SK-N-SH (cell line): ENCODE data around the gene SETD1A. TPM values are rescaled to one million over a fixed set of nuclear protein-coding genes. Genes with fewer than 3 reads are reported as not detected.
A peak's percentile ranks its signal among the peaks of the same experiment; 100 is the strongest.

ENCODE experiments used
- CTCF ChIA-PET: fragments of 300-600, 350-600 bp; formaldehyde crosslinking; extraction: SDS; loops from one replicate; lab custom pipeline; 2021; lab: Yijun Ruan, JAX
- POLR2A ChIA-PET: fragments of 350-600 bp; sonication (Branson Sonifier 250); formaldehyde crosslinking; extraction: SDS; loops from one replicate; lab custom pipeline; 2020; ENCODE audit warnings: antibody characterized with exemption, inconsistent platforms; lab: Yijun Ruan, JAX
- DNase-seq: peaks from one replicate; pipeline ENCODE4 v3.0.0; 2012
- H2AFZ ChIP-seq: fragments of 200-600 bp; sonication (generic); 2 replicates; pipeline ENCODE4 v1.8.1; 2016; ENCODE audit warnings: antibody characterized with exemption, mild to moderate bottlenecking, low read depth
- H3F3A ChIP-seq: fragments of 200-600 bp; sonication (generic); replicated peaks from 2 replicates; pipeline ENCODE3; 2016; ENCODE audit warnings: antibody characterized with exemption, mild to moderate bottlenecking; ENCODE audit not compliant: insufficient read depth
- H3K27ac ChIP-seq, 2 experiments: fragments of 200-500 bp in 1 of 2; fragments of 200-600 bp in 1 of 2; sonication (Bioruptor generic) in 1 of 2; sonication (generic), shearing (Covaris generic) in 1 of 2; 2 replicates each; pipeline versions ENCODE4 v1.5.1 to v1.6.1; 2014 to 2016; ENCODE audit warnings: low read depth in 2 of 2, inconsistent platforms in 1 of 2, low read length in 1 of 2, mild to moderate bottlenecking in 1 of 2, mixed read lengths in 1 of 2
- H3K27me3 ChIP-seq: fragments of 200-600 bp; sonication (generic), shearing (Covaris generic); 2 replicates; pipeline ENCODE4 v1.6.1; 2016; ENCODE audit warnings: mixed run types; ENCODE audit not compliant: insufficient read depth
- H3K36me3 ChIP-seq, 2 experiments: fragments of 200-500 bp in 1 of 2; fragments of 200-600 bp in 1 of 2; sonication (Bioruptor generic) in 1 of 2; sonication (generic) in 1 of 2; replicated peaks in 1 of 2; 2 replicates each; pipeline versions ENCODE3 to v1.5.1; 2014 to 2016; ENCODE audit warnings: low read length in 1 of 2, mild to moderate bottlenecking in 1 of 2; ENCODE audit not compliant: insufficient read depth in 2 of 2, control insufficient read depth in 1 of 2
- H3K4me1 ChIP-seq, 2 experiments: fragments of 200-500 bp in 1 of 2; fragments of 200-600 bp in 1 of 2; sonication (Bioruptor generic) in 1 of 2; sonication (generic), shearing (Covaris generic) in 1 of 2; 2 replicates each; pipeline versions ENCODE4 v1.5.1 to v1.6.1; 2014 to 2016; ENCODE audit warnings: low read depth in 1 of 2, low read length in 1 of 2, mixed run types in 1 of 2; ENCODE audit not compliant: insufficient read depth in 2 of 2, control insufficient read depth in 1 of 2
- H3K4me2 ChIP-seq: fragments of 200-600 bp; sonication (generic), shearing (Covaris generic); 2 replicates; pipeline ENCODE4 v1.6.1; 2017; ENCODE audit warnings: mixed run types
- H3K4me3 ChIP-seq, 2 experiments: fragments of 200-500 bp in 1 of 2; fragments of 200-600 bp in 1 of 2; sonication (Bioruptor generic) in 1 of 2; sonication (generic), shearing (Covaris generic) in 1 of 2; 2 replicates each; pipeline versions ENCODE4 v1.5.1 to v1.8.1; 2014 to 2016; ENCODE audit warnings: low read depth in 2 of 2, inconsistent platforms in 1 of 2, low read length in 1 of 2, mild to moderate bottlenecking in 1 of 2, mixed read lengths in 1 of 2, moderate library complexity in 1 of 2
- H3K79me2 ChIP-seq: fragments of 200-600 bp; sonication (generic); 2 replicates; pipeline ENCODE4 v1.8.1; 2017; ENCODE audit warnings: mild to moderate bottlenecking; ENCODE audit not compliant: insufficient read depth
- H3K9ac ChIP-seq: fragments of 200-600 bp; sonication (generic); 2 replicates; pipeline ENCODE4 v1.6.1; 2017; ENCODE audit warnings: mixed run types
- H3K9me2 ChIP-seq: fragments of 200-600 bp; sonication (generic); 2 replicates; pipeline ENCODE4 v1.6.1; 2017; ENCODE audit warnings: mixed run types
- H3K9me3 ChIP-seq: fragments of 200-600 bp; sonication (generic); 2 replicates; pipeline ENCODE4 v1.6.1; 2017; ENCODE audit warnings: mixed run types, mild to moderate bottlenecking, moderate library complexity
- H4K20me1 ChIP-seq: fragments of 200-600 bp; sonication (generic); 2 replicates; pipeline ENCODE4 v1.6.1; 2017; ENCODE audit warnings: mild to moderate bottlenecking, mixed run types; ENCODE audit not compliant: insufficient read depth
- CHD2 ChIP-seq: fragments of 150-350 bp; IDR thresholded peaks from 2 replicates; pipeline ENCODE4 v1.6.1; 2018; ENCODE audit warnings: low read length; ENCODE audit not compliant: partially characterized antibody
- ELF1 ChIP-seq: IDR thresholded peaks from 2 replicates; pipeline ENCODE4 v1.4.0; 2012
- EP300 ChIP-seq, 2 experiments: IDR thresholded peaks; 2 replicates each; pipeline versions ENCODE4 v1.4.0 to v1.6.1; 2012; ENCODE audit warnings: borderline replicate concordance in 1 of 2, low read depth in 1 of 2, low read length in 1 of 2
- FOSL2 ChIP-seq: IDR thresholded peaks from 2 replicates; pipeline ENCODE4 v1.4.0; 2012; ENCODE audit warnings: low read depth, mild to moderate bottlenecking, moderate library complexity, borderline replicate concordance
- FOXJ3 ChIP-seq: sonication (generic); formaldehyde crosslinking; IDR thresholded peaks from 2 replicates; pipeline ENCODE4 v1.5.1; 2020; ENCODE audit warnings: mild to moderate bottlenecking, missing genetic modification reagents
- FOXM1 ChIP-seq: IDR thresholded peaks from 2 replicates; pipeline ENCODE4 v1.4.0; 2012; ENCODE audit warnings: low read depth, mild to moderate bottlenecking
- GATA2 ChIP-seq: sonication (generic); formaldehyde crosslinking; IDR thresholded peaks from 2 replicates; pipeline ENCODE4 v1.5.0; 2020; ENCODE audit warnings: mild to moderate bottlenecking, missing genetic modification reagents
- IRF3 ChIP-seq: fragments of 150-350 bp; IDR thresholded peaks from 2 replicates; pipeline ENCODE4 v1.6.1; 2016; ENCODE audit warnings: mild to moderate bottlenecking, low read depth, low read length
- JUND ChIP-seq: IDR thresholded peaks from 2 replicates; pipeline ENCODE4 v1.4.0; 2012
- MAX ChIP-seq: IDR thresholded peaks from 2 replicates; pipeline ENCODE4 v1.4.0; 2012; ENCODE audit warnings: low read depth
- MEF2A ChIP-seq: IDR thresholded peaks from 2 replicates; pipeline ENCODE4 v1.4.0; 2012; ENCODE audit warnings: low read depth, borderline replicate concordance
- NFIC ChIP-seq: IDR thresholded peaks from 2 replicates; pipeline ENCODE4 v1.4.0; 2012; ENCODE audit warnings: borderline replicate concordance
- PBX3 ChIP-seq: IDR thresholded peaks from 2 replicates; pipeline ENCODE4; 2012
- POLR2AphosphoS5 ChIP-seq: IDR thresholded peaks from 2 replicates; pipeline ENCODE4 v1.6.1; 2012; ENCODE audit warnings: low read depth, low read length
- RCOR1 ChIP-seq: fragments of 150-350 bp; IDR thresholded peaks from 2 replicates; pipeline ENCODE4 v1.6.1; 2017; ENCODE audit warnings: antibody characterized with exemption, low read length
- RFX5 ChIP-seq: IDR thresholded peaks from 2 replicates; pipeline ENCODE4 v1.6.1; 2012; ENCODE audit warnings: mild to moderate bottlenecking, improper control_type of control experiment, low read length
- RXRA ChIP-seq: IDR thresholded peaks from 2 replicates; pipeline ENCODE4 v1.4.0; 2012; ENCODE audit warnings: low read depth, mild to moderate bottlenecking, borderline replicate concordance
- SIN3A ChIP-seq: IDR thresholded peaks from 2 replicates; pipeline ENCODE4 v1.6.1; 2012; ENCODE audit warnings: low read depth, mild to moderate bottlenecking, low read length, moderate library complexity, borderline replicate concordance
- SMC3 ChIP-seq: IDR thresholded peaks from 2 replicates; pipeline ENCODE4 v1.6.1; 2012; ENCODE audit warnings: low read depth, low read length, improper control_type of control experiment
- TAF1 ChIP-seq: IDR thresholded peaks from 2 replicates; pipeline ENCODE4 v1.6.1; 2012; ENCODE audit warnings: low read depth, mild to moderate bottlenecking, low read length, moderate library complexity, borderline replicate concordance
- TCF12 ChIP-seq: IDR thresholded peaks from 2 replicates; pipeline ENCODE4 v1.4.0; 2012
- USF2 ChIP-seq: fragments of 150-350 bp; IDR thresholded peaks from 2 replicates; pipeline ENCODE4 v1.6.1; 2017; ENCODE audit warnings: antibody characterized with exemption, low read length, low read depth, borderline replicate concordance
- YY1 ChIP-seq: IDR thresholded peaks from 2 replicates; pipeline ENCODE4 v1.4.0; 2012; ENCODE audit warnings: low read depth, mild to moderate bottlenecking
- WGBS: methylation state at CpG from one replicate; pipeline ENCODE4 v1.1.6; 2017; ENCODE audit warnings: low lambda C conversion rate; 5-methylcytosine and 5-hydroxymethylcytosine counted together
- polyA plus RNA-seq, 3 experiments: library from polyadenylated mRNA; depleted of rRNA; stranded (reverse); fragments of >200 nt; gene quantifications; 2 replicates each; pipeline ENCODE4 v1.2.3, GENCODE V29; 2012
- TF ChIP-seq, protein P1 (sequence below): fragments of 200-600 bp; sonication (generic); IDR thresholded peaks from 2 replicates; pipeline ENCODE4 v1.6.1; 2017; ENCODE audit warnings: antibody characterized with exemption, mild to moderate bottlenecking, moderate library complexity
- TF ChIP-seq, protein P2 (sequence below): IDR thresholded peaks from 2 replicates; pipeline ENCODE4 v1.4.0; 2012; ENCODE audit warnings: low read depth, borderline replicate concordance

The SETD1A gene
- polyA plus RNA-seq (2012; rRNA removed): 2.4 and 6.8 TPM in 2 replicates
- polyA plus RNA-seq (2012; cell fraction: cytosol; rRNA removed): 4.2 and 6.8 TPM in 2 replicates
- polyA plus RNA-seq (2012; cell fraction: nucleus; rRNA removed): 18.8 and 24.8 TPM in 2 replicates

DNA sequence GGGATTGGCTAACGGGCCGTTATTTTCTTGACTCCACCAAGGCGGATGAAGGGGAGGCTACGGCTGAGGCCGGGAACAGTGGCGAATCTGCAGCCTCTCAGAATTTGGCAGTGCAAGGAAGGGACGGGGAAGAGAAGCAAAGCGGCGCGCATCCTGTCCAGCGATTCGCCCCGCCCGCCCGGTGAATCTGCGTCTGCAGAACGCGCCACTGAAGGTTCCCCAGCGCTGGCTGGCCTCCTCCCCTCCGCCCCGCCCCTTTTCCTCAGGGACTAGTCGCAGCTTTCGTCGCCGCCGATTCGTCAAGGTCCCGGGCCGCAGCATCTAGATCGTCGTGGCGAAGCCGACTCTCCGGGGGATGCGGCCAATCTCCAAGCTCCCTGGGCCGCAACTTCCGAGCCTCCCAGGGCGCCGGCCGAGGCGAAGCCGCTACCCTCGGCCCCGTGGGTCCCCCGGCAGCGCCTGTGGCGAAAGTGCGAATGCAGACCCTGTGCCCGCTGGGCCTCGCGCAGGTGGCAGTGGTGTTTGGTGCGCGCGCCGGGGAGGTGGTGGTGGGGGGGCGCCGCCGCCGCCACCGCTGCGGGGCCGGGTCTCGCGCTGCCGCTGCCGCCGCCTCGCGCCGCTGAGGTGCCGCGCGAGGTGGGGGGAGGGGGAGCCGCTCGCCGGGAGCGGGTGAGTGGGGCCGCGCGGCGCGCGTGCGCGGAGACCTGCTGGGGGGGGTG, at the start of gene SETD1A:
Gene SETD1A (plus strand): TSS at position 299 of the 719 bp plus-strand sequence. CDS start 978 bp downstream, outside the sequence.
- Histone ChIP-seq H3K27ac (peak within 1 kb of the TSS; percentile 98 to 99), H3K4me2 (peak within 1 kb of the TSS; percentile 93), H3K9me2 (no peaks in the 10 kb centered on the region), H2AFZ (peak within 1 kb of the TSS; percentile 99), H3K9me3 (no peaks in the 10 kb centered on the region), H3K4me1 (peaks cover 0 to 25% of the 10 kb centered on the region in 2 experiments; a peak in 1 of 4 replicates), H3K4me3 (peak within 1 kb of the TSS; percentile 74 to 99), H3K9ac (peak within 1 kb of the TSS; percentile 100), H3F3A (peaks cover 37% of the 10 kb centered on the region), H3K27me3 (no peaks in the 10 kb centered on the region), H4K20me1 (no peaks in the 10 kb centered on the region; the same call in 1 of the 2 replicates), H3K36me3 (peaks cover 27 to 38% of the 10 kb centered on the region in 2 experiments), H3K79me2 (peaks cover 28% of the 10 kb centered on the region)
- DNase-seq: peak; percentile 96
- WGBS: under 1% methylated on average over 28 of the region's 85 CpGs
- CTCF ChIA-PET: interaction anchor here (2.3 kb wide), 1 partner anchor 9 kb away, joined by 5 read pairs; no protein-coding TSS in a partner anchor
- POLR2A ChIA-PET: interaction anchor here (0.5 to 1.1 kb wide), 5 partner anchors 10 to 485 kb away, joined by 3 to 4 read pairs (median 3); partner anchors contain the start of genes ZNF646, ZNF668 and ZNF843
- TF ChIP-seq FOSL2: no peak
- no peak for TF ChIP-seq YY1
- TF ChIP-seq TCF12: no peak; the same call in 1 of the 2 replicates
- TF ChIP-seq RXRA: no peak
- TF ChIP-seq POLR2AphosphoS5: no peak; the same call in 1 of the 2 replicates
- no peak; the same call in 1 of the 2 replicates for TF ChIP-seq MAX
- TF ChIP-seq USF2: no peak; the same call in 1 of the 2 replicates
- peak; percentile 32 for TF ChIP-seq NFIC
- peak; percentile 68 for TF ChIP-seq CHD2
- no peak for TF ChIP-seq SMC3
- TF ChIP-seq MEF2A: no peak
- peak; percentile 36; the same call in 1 of the 2 replicates for TF ChIP-seq TAF1
- no peak for TF ChIP-seq FOXJ3 (CRISPR knock-in tag)
- TF ChIP-seq, protein P1, sequence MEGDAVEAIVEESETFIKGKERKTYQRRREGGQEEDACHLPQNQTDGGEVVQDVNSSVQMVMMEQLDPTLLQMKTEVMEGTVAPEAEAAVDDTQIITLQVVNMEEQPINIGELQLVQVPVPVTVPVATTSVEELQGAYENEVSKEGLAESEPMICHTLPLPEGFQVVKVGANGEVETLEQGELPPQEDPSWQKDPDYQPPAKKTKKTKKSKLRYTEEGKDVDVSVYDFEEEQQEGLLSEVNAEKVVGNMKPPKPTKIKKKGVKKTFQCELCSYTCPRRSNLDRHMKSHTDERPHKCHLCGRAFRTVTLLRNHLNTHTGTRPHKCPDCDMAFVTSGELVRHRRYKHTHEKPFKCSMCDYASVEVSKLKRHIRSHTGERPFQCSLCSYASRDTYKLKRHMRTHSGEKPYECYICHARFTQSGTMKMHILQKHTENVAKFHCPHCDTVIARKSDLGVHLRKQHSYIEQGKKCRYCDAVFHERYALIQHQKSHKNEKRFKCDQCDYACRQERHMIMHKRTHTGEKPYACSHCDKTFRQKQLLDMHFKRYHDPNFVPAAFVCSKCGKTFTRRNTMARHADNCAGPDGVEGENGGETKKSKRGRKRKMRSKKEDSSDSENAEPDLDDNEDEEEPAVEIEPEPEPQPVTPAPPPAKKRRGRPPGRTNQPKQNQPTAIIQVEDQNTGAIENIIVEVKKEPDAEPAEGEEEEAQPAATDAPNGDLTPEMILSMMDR: no peak
- TF ChIP-seq, protein P2, sequence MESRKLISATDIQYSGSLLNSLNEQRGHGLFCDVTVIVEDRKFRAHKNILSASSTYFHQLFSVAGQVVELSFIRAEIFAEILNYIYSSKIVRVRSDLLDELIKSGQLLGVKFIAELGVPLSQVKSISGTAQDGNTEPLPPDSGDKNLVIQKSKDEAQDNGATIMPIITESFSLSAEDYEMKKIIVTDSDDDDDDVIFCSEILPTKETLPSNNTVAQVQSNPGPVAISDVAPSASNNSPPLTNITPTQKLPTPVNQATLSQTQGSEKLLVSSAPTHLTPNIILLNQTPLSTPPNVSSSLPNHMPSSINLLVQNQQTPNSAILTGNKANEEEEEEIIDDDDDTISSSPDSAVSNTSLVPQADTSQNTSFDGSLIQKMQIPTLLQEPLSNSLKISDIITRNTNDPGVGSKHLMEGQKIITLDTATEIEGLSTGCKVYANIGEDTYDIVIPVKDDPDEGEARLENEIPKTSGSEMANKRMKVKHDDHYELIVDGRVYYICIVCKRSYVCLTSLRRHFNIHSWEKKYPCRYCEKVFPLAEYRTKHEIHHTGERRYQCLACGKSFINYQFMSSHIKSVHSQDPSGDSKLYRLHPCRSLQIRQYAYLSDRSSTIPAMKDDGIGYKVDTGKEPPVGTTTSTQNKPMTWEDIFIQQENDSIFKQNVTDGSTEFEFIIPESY: no peak
- TF ChIP-seq FOXM1: no peak
- TF ChIP-seq PBX3: no peak
- TF ChIP-seq SIN3A: 0 out of 2 replicates have a peak, but pooled peaks have one; percentile 35
- TF ChIP-seq EP300 (IDR thresholded peaks at IDR 0.05; ENCODE audit: borderline replicate concordance in 1 of 2, low read depth in 1 of 2, low read length in 1 of 2): peak; percentile 78 to 94; a peak in 3 of 4 replicates
- TF ChIP-seq ELF1: peak; percentile 61; the same call in 1 of the 2 replicates
- TF ChIP-seq JUND: no peak
- TF ChIP-seq IRF3: no peak
- no peak for TF ChIP-seq GATA2 (CRISPR knock-in tag)
- TF ChIP-seq RCOR1: no peak
- TF ChIP-seq RFX5: no peak
